ENCODE measurements around the gene ITFG1.
A peak's percentile ranks its signal among the peaks of the same experiment; 100 is the strongest.

ITFG1 gene

GRCh38 chr16:47320546-47321310 is 140.1 kb downstream of the ITFG1 start:
- no peak for DNase-seq

GRCh38 chr16:47317465-47318240 is 143.2 kb downstream of the ITFG1 start:
- no peak for DNase-seq

- no peak for DNase-seq
Observed at GRCh38 chr16:47316442-47317015, 144.3 kb downstream of the ITFG1 start.

- no peak for DNase-seq
Observed at GRCh38 chr16:47311738-47312505, 148.9 kb downstream of the ITFG1 start.

- no peak for DNase-seq
Observed at GRCh38 chr16:47310792-47311211, 150.1 kb downstream of the ITFG1 start.

GRCh38 chr16:47309581-47310312 is 151.1 kb downstream of the ITFG1 start:
- no peak for DNase-seq

GRCh38 chr16:47308601-47309000 is 152.3 kb downstream of the ITFG1 start:
- DNase-seq, result no peak

- no peak for DNase-seq
Observed at GRCh38 chr16:47304563-47304962, 156.3 kb downstream of the ITFG1 start.

GRCh38 chr16:47299587-47299986 is 161.3 kb downstream of the ITFG1 start:
- no peak for DNase-seq

GRCh38 chr16:47284999-47285398 is 175.9 kb downstream of the ITFG1 start:
- no peak for DNase-seq

- no peak for DNase-seq
Observed at GRCh38 chr16:47278306-47278970, 182.4 kb downstream of the ITFG1 start.

- DNase-seq, result no peak
Observed at GRCh38 chr16:47276522-47276921, 184.3 kb downstream of the ITFG1 start.

GRCh38 chr16:47262938-47263337 is 197.9 kb downstream of the ITFG1 start:
- no peak for DNase-seq

- no peak for DNase-seq
Observed at GRCh38 chr16:47260503-47260902, 200.4 kb downstream of the ITFG1 start.

- DNase-seq, result peak; percentile 61
Observed at GRCh38 chr16:47258874-47259461, 201.9 kb downstream of the ITFG1 start.

- no peak for DNase-seq
Observed at GRCh38 chr16:47254756-47255155, 206.1 kb downstream of the ITFG1 start.

GRCh38 chr16:47250983-47251382 is 209.9 kb downstream of the ITFG1 start:
- DNase-seq, result no peak

- DNase-seq, result no peak
Observed at GRCh38 chr16:47247690-47248089, 213.2 kb downstream of the ITFG1 start.

- DNase-seq, result no peak
Observed at GRCh38 chr16:47244206-47244605, 216.7 kb downstream of the ITFG1 start.

GRCh38 chr16:47241061-47241460 is 219.8 kb downstream of the ITFG1 start:
- no peak for DNase-seq

- DNase-seq, result no peak
Observed at GRCh38 chr16:47236716-47237115, 224.1 kb downstream of the ITFG1 start.
